RCC 7860 (cell line): ENCODE data around the gene IGSF11.

ENCODE experiments used
- DNase-seq: peaks from one replicate; pipeline ENCODE4 v3.0.0-alpha.2; 2015; ENCODE audit warnings: low spot score
- FAIRE-seq: peaks from 2 replicates; lab custom pipeline; 2012; peaks lifted over from hg19 to GRCh38; lab: Jason Lieb, UNC

The IGSF11 gene

DNA sequence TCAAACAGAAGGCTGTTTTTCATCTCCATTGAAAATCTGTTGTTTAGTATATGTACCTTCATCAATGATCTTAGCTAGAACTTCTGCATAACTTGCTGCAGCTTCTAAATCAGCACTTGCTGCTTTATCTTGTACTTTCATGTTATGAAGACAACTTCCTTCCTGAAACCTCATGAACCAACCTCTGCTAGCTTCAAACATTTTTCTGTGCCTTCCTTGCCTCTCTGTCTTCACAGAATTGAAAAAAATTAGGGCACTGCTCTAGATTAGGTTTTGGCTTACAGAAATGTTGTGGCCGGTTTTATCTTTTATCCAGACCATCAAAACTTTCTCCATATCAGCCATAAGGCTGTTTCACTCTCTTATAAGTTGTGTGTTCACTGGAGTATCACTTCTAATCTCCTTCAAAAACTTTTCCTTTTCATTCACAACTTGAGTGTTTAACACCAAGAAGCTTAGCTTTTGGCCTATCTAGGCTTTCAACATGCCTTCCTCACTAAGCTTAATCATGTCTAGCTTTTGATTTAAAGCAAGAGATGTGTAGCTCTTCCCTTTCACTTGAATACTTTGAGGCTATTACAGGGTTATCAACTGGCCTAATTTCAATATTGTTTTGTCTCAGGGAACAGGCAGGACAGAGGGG lies 78.6 kb downstream of the IGSF11 start:
- FAIRE-seq (no peak), DNase-seq (no peak)

- no peak for FAIRE-seq
- DNase-seq = no peak
These were observed 83.6 kb downstream of the IGSF11 start for GRCh38 chr3:118951089-118951488.

- FAIRE-seq (no peak), DNase-seq (no peak)
These were observed 85.4 kb downstream of the IGSF11 start for GRCh38 chr3:118949113-118949760.

DNA sequence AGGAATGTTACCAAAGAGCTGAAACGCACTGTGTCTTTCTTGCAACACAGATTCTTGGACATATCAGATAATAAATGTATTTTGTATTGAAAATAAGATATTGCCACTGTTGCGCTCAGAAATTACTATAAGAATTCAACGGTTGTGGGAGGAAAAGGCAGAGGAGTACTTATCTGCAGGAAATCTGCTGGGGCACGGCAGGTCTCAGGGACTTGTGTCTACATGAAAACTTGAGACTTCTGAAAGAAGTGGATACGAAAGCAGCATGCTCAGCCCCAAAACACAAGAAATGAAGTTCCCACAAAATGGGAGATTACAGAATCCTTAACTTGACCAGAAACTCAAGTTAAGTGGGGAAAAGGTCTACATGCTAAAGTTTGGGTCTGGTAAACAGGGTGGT lies 86.5 kb downstream of the IGSF11 start:
- DNase-seq = no peak
- no peak for FAIRE-seq

DNA sequence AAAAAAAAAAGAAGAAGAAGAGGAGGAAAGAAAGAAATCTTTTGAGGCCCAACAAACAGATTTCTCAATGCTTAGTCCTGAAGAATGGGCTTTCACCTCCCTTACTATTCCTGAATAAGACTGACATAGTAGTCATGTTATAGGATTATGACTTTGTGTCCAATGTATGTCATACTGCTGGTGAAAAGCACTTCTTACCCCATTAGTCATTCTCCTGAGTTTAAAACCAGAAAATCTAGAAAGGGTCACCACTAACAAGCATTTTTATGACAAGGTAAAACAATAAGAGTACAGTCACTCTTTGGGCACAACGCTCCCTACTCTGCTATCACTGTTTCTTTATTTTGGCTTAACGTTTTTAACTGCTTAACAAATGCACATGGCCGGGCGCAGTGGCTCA lies 88.2 kb downstream of the IGSF11 start:
- FAIRE-seq (no peak), DNase-seq (no peak)

DNA sequence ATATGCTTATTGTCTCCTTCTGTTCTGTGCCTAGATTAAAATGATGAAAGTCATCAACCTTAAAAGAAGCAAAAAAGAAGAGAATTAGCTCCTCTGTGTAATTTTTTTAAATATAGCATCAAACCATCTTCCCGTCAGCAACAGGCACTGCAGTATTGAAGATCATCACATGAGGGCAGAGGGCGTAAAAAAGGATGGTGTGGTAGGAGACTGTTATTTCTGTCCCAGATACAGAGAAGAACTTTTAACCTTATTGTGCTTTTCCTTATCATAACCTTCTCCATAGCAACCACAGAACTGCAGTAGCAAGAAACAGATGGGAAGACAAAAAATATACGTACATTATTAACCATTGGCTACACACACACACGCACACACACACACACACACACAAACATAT lies 88.8 kb downstream of the IGSF11 start:
- DNase-seq = no peak
- FAIRE-seq = no peak

DNA sequence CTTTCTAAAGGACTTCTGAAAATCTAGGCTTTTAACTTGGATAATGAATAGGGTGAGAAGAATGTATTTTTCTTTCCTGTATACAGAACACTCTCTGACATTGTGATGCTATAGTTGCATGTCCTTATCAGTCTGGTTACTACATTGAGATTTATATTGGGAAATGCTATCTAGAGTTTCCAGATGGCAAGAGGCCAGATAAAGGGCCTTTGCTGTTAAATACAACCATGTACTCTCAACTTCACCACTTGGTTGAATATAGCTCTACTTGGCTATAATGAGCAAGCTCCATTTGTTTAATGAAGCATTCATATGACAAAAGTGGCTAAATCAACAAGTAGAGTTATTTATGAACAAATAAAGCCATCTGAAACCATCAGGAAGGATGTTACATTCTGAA lies 91.0 kb downstream of the IGSF11 start:
- FAIRE-seq (no peak), DNase-seq (no peak)

GRCh38 chr3:118942671-118943070 lies 92.0 kb downstream of the IGSF11 start:
- FAIRE-seq (no peak), DNase-seq (no peak)

- no peak for FAIRE-seq
- no peak for DNase-seq
These were observed 92.5 kb downstream of the IGSF11 start for GRCh38 chr3:118942195-118942594.

DNA sequence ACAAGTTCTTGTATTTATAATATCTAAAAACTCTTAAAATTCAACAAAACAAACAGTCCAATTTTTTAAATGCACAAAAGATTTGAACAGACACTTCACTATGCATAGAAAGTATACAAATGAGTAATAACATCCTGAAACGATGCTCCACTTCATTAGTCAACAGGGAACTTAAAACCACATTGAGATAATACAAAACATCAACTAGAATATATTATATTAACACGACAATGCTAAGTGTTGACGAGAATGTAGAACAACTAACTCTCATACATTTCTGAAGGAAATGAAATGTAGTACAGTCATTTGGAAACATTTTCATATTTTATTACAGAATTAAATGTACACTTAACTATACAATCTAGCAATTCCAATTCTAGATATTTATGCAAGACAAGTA lies 93.4 kb downstream of the IGSF11 start:
- FAIRE-seq (no peak), DNase-seq (no peak)

- DNase-seq (peak; percentile 31), FAIRE-seq (no peak)
These were observed 96.3 kb downstream of the IGSF11 start for GRCh38 chr3:118938183-118938961.

- FAIRE-seq (no peak), DNase-seq (no peak)
These were observed 97.8 kb downstream of the IGSF11 start for GRCh38 chr3:118936811-118937210.

DNA sequence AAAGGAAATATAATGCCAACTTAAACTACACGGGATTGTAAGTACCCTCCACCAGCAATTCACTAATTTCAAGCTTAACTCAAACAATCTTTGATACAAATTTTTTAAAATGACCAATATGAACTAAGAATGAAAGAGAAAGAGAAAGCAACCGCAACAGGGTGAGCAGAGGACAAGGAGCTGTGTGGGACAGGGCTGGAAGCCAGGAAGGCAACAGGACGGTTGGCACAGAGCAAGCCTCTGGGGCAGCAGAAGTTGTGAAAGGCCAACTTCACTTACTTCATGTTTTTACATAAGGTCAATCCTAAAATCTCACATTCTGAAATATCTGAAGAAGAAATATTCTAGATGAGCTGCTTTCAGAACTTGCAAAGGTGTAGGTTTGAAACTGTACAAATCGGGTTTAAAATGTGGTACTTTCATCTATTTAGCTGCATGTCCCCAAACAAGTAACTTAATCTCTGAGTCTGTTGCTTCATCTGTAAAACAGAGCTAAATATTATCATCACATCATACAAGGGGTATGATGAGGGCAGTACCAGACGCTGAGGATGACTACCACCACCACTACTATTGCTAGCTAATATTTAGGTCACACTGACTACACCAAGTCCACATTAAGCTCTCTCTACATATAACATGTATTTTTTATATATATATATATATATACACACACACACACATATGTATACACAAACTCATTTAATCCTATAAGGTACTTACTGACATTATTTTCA lies 101.7 kb downstream of the IGSF11 start:
- no peak for FAIRE-seq
- no peak for DNase-seq

- no peak for FAIRE-seq
These were observed 102.7 kb downstream of the IGSF11 start for GRCh38 chr3:118931996-118932395.

GRCh38 chr3:118927449-118927848 lies 107.2 kb downstream of the IGSF11 start:
- DNase-seq (no peak), FAIRE-seq (no peak)

More at GRCh38 chr3:118931996-118932395, 102.7 kb downstream of the IGSF11 start:
- DNase-seq = no peak

DNA sequence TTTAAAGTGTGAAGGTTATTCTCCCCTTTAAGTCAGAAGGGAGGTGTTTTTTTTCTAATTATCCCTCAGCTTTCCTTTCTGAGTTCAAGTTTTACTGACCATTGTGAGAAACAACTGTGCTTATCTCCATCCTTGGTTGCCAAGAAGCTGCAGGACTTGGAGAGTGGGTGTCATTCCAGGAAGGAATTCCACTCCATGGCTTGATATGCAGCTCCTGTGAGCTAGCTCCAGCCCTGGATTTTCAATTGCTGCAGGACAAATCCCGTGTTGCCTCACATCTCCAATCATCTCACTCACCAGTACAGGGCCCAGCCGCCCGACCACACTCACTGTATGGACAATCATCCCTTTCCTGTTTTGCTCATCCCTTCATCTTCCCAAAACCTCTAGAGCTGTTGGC lies 122.5 kb downstream of the IGSF11 start:
- DNase-seq (no peak), FAIRE-seq (no peak)

GRCh38 chr3:118910332-118910731 lies 124.3 kb downstream of the IGSF11 start:
- no peak for DNase-seq
- FAIRE-seq = no peak

DNA sequence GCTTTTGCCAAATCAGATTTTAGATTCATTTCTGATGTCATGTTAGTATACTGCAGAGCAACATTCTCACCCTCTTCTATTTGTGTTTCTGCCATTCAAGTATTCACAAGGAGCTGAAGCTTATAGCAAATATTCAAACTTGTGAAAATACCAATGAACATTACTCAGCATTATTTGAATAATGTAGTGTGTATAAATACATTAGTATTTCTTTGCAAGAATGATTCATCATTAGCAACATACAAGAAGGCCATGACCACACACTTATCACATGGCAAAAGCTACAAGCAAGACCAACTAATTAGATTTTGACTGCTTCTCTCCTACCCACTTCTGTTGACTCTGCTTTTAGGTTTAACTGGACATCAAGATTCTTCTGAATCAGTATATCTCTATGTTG lies 124.9 kb downstream of the IGSF11 start:
- DNase-seq (no peak), FAIRE-seq (no peak)

- FAIRE-seq (no peak), DNase-seq (no peak)
These were observed 126.7 kb downstream of the IGSF11 start for GRCh38 chr3:118907909-118908308.

- FAIRE-seq = no peak
These were observed 133.7 kb downstream of the IGSF11 start for GRCh38 chr3:118900737-118901525.

DNA sequence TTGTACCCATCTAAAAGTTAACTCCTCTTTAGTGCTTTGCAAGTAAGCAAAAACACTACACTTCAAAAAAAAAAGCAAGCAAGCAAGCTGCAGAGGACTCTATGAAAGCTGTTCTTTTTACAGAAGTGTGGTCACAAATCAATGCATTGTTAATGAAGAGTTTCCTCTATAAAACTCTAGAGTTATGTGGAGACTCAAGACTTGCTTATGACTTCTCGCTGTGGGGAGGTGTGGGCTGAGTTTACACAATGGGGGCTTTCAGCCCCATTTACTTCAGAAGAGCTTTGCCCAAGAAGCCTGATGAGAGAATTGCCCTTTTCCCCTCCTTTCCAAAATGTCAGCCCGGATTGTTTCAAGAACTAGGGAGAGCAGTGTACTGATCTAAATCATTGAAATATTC lies 144.4 kb downstream of the IGSF11 start:
- FAIRE-seq (no peak), DNase-seq (no peak)

More at GRCh38 chr3:118900737-118901525, 133.7 kb downstream of the IGSF11 start:
- DNase-seq = no peak
